Activated naive CD8-positive, alpha-beta T cell treated with anti-CD3 and anti-CD28 coated beads for 36 hours (primary cell): ENCODE data around the gene MYOG. TPM values are rescaled to one million over a fixed set of nuclear protein-coding genes. Genes with fewer than 3 reads are reported as not detected.

ENCODE experiments used
- DNase-seq: peaks from one replicate; pipeline ENCODE4 v3.0.0; 2021
- H3K27ac Mint-ChIP-seq: one replicate; pipeline ENCODE4 v1.8.0; 2022; ENCODE audit warnings: mild to moderate bottlenecking, moderate library complexity, mixed read lengths
- H3K27me3 Mint-ChIP-seq: one replicate; pipeline ENCODE4 v1.8.0; 2022; ENCODE audit warnings: mild to moderate bottlenecking, mixed read lengths
- H3K36me3 Mint-ChIP-seq: one replicate; pipeline ENCODE4 v1.8.0; 2021; ENCODE audit warnings: mild to moderate bottlenecking, mixed read lengths
- H3K4me1 Mint-ChIP-seq: one replicate; pipeline ENCODE4 v1.8.0; 2021; ENCODE audit warnings: mixed read lengths
- H3K4me3 Mint-ChIP-seq: one replicate; pipeline ENCODE4 v1.8.0; 2022; ENCODE audit warnings: mild to moderate bottlenecking, moderate library complexity, mixed read lengths
- H3K9me3 Mint-ChIP-seq: one replicate; pipeline ENCODE4 v1.8.0; 2022; ENCODE audit warnings: mixed read lengths
- total RNA-seq, 2 experiments: library from RNA; stranded (reverse); gene quantifications; one replicate each; pipeline ENCODE4 v1.2.3, GENCODE V29; 2021

The MYOG gene
- total RNA-seq, 2 experiments from 2014 or later, result not detected

DNA sequence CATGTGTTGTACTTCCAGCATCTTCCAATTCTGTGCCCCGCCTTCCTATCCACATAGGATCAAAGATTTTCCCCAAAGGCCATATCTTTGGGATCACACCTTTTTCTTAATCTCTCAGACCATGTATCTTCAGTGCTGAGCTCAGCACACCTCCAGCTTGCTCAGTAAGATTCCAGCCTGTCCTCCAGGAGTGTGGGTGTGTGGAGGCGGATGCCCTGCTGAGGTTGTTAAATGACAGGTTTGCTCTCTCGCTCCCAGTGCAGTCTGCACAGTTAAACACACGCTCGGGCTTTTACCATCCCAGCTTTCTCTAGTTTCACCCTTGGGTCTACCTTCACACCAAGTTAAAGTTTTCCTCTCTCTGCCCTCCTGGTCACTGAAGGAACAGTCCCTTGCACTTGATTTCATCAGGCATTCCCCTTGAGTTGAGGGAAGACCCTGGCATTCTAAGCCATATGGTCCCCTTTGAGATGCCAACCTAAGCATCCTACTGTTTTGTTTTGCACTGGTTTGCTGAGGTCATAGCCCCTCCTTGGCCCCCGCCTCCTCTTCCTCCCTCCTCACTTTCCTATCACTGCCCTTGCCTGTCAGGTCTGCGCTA, 13.7 kb downstream of the MYOG start:
- no peak for DNase-seq
- H3K4me1 Mint-ChIP-seq, result peaks cover 3% of the 10 kb centered on the region
- H3K27ac Mint-ChIP-seq, result no peak overlapping the region
- H3K27me3 Mint-ChIP-seq, result peaks cover 33% of the 10 kb centered on the region
- H3K4me3 Mint-ChIP-seq, result no peak overlapping the region
- peaks cover 15% of the 10 kb centered on the region for H3K36me3 Mint-ChIP-seq
- no peaks in the 10 kb centered on the region for H3K9me3 Mint-ChIP-seq

DNA sequence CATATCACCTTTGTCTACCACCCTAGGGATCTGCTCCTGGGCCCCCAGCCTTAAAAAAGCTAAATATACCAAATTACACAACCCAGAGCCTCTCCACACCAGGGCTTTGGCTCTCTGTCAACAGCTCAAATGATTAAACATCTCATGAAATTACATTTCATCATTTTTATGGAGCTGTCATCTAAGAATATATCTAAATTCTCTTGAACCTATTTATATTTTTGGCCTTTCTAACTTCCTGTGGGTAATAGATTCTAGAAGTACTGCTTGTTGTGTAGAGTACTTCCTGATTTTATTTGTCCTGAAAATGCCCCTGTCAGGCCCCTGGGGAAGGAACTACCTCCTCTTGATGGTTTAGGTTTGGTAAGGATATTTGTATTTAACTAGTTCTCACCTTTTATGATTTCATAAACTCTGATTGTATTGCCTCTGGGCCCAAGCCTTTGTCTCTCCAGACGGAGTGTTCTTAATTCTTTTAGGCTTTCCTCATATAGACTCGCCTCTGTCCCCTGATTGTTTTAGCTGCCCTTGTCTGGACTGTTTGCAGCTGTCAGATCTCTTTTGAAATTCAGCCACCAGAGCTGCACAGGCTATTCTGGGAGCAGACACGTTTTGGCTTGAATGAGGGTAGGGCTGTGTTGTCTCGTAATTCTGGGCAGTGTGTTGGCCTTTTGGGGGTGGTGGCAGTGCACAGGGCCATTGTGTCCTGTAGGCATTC, 16.6 kb downstream of the MYOG start:
- H3K36me3 Mint-ChIP-seq, result peaks cover 9% of the 10 kb centered on the region
- H3K4me3 Mint-ChIP-seq, result no peak overlapping the region
- no peaks in the 10 kb centered on the region for H3K9me3 Mint-ChIP-seq
- no peak overlapping the region for H3K27ac Mint-ChIP-seq
- DNase-seq, result no peak
- no peaks in the 10 kb centered on the region for H3K4me1 Mint-ChIP-seq
- H3K27me3 Mint-ChIP-seq, result peaks cover 14% of the 10 kb centered on the region

DNA sequence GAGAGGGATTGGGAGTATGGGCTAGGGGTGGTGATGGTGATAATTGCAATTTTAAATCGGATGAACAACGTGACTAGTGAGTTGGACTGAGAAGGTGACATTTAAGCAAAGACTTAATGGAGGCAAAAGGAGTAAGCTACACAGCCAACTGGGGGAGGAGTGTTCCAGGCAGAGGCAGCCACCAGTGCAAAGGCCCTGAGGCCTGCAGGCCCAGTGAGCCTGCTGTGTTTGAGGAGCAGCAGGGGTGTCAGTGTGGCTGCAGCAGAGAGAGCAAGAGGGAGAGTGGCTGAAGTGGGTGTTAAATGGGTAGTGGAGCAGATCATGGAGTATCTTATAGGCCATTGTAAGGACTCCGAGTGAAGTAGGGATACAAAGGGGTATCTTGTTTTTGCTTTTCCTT, 18.8 kb downstream of the MYOG start:
- no peaks in the 10 kb centered on the region for H3K4me1 Mint-ChIP-seq
- no peaks in the 10 kb centered on the region for H3K9me3 Mint-ChIP-seq
- H3K27ac Mint-ChIP-seq, result no peak overlapping the region
- H3K27me3 Mint-ChIP-seq, result no peaks in the 10 kb centered on the region
- peaks cover 8% of the 10 kb centered on the region for H3K36me3 Mint-ChIP-seq
- no peak overlapping the region for H3K4me3 Mint-ChIP-seq
- no peak for DNase-seq

- Mint-ChIP-seq H3K9me3 (no peaks in the 10 kb centered on the region), H3K36me3 (peaks cover 6% of the 10 kb centered on the region), H3K27me3 (no peaks in the 10 kb centered on the region), H3K4me1 (no peaks in the 10 kb centered on the region), H3K27ac (no peak overlapping the region), H3K4me3 (no peak overlapping the region)
- no peak for DNase-seq
Measured at GRCh38 chr1:203065986-203066385, 19.8 kb downstream of the MYOG start.

GRCh38 chr1:203065191-203065590, 20.6 kb downstream of the MYOG start:
- no peaks in the 10 kb centered on the region for H3K9me3 Mint-ChIP-seq

DNA sequence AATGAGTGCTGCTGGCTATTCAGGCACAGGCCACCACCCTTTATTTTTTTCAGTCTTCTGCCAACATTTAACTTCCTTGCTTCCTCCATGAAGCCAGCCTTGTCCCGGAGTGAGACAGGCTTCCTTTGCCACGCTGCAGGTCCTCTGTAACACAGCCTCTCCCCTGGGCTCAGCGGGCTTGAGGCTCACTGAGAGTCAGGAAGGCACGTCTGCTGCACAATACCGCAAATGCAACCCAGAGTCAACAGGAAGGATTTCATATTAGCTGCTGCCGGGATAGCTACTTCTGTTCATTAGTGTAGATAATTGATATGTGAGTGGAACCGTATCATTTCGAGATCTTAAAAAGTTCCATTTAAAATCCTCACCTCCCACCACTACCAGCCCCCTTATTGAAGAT, 22.5 kb downstream of the MYOG start:
- Mint-ChIP-seq H3K4me3 (no peak overlapping the region), H3K9me3 (no peaks in the 10 kb centered on the region), H3K27ac (no peak overlapping the region)

More at GRCh38 chr1:203065191-203065590, 20.6 kb downstream of the MYOG start:
- no peak overlapping the region for H3K4me3 Mint-ChIP-seq
- H3K36me3 Mint-ChIP-seq, result peaks cover 10% of the 10 kb centered on the region
- no peaks in the 10 kb centered on the region for H3K4me1 Mint-ChIP-seq
- H3K27ac Mint-ChIP-seq, result no peak overlapping the region
- H3K27me3 Mint-ChIP-seq, result no peaks in the 10 kb centered on the region
- no peak for DNase-seq

DNA sequence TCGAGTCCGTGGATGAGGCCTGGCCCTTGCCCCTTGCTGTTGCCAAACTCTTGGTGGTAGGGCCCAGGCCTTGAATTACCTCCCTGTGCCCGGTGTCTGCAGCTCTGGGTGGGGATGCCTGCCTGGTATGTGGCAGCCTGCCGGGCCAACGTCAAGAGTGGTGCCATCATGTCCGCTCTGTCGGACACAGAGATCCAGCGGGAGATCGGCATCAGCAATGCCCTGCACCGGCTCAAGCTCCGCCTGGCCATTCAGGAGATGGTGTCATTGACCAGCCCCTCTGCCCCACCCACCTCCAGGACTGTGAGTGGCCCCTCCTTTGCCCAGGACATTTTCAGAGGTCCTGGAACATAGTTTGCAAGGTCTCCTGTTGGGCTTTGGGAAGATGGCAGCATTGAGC, 25.7 kb downstream of the MYOG start:
- Mint-ChIP-seq H3K36me3 (peaks cover 14% of the 10 kb centered on the region), H3K27ac (no peak overlapping the region), H3K9me3 (no peaks in the 10 kb centered on the region), H3K4me1 (no peaks in the 10 kb centered on the region), H3K4me3 (no peak overlapping the region), H3K27me3 (peaks cover 5% of the 10 kb centered on the region)
- DNase-seq, result no peak

More for the DNA sequence above, 22.5 kb downstream of the MYOG start:
- Mint-ChIP-seq H3K4me1 (no peaks in the 10 kb centered on the region), H3K36me3 (peaks cover 13% of the 10 kb centered on the region), H3K27me3 (no peaks in the 10 kb centered on the region)
- no peak for DNase-seq

DNA sequence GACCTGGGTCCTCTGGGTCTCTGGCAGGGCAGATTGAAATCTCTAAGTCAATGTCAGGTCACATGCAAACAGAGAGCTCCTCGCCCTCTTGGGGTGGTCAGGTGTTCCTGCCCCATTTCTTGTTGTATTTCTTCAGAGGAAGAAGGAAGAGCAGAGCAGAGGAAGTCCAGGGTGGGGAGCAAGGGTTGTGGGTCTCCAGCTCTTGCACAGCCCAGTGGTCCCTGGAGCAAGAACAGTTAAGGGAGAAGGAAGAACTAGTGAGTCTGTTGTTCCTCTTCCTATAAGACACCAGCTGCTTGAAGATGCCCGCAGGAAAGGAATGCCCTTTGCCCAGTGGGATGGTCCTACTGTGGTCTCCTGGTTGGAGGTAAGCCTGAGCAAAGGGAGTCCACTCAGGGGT, 26.3 kb downstream of the MYOG start:
- H3K27me3 Mint-ChIP-seq, result peaks cover 5% of the 10 kb centered on the region
- H3K4me1 Mint-ChIP-seq, result no peaks in the 10 kb centered on the region
- H3K9me3 Mint-ChIP-seq, result no peaks in the 10 kb centered on the region
- no peak for DNase-seq
- H3K27ac Mint-ChIP-seq, result no peak overlapping the region
- H3K36me3 Mint-ChIP-seq, result peaks cover 14% of the 10 kb centered on the region
- H3K4me3 Mint-ChIP-seq, result no peak overlapping the region

DNA sequence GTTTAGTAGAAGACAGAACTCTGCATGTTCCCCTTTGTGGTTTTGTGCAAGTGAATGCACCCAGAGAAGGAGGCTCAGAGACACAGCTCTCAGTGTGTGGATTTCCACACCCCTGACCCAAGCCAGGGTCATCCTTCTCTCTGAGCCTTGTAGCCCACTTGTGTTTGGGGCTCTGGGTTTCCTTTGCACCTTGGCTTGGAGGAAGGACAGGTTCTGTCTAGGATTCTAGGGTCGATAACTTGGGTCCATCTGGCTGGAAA, 27.2 kb downstream of the MYOG start:
- Mint-ChIP-seq H3K4me1 (no peaks in the 10 kb centered on the region), H3K27me3 (peaks cover 5% of the 10 kb centered on the region), H3K9me3 (no peaks in the 10 kb centered on the region), H3K4me3 (no peak overlapping the region), H3K27ac (no peak overlapping the region), H3K36me3 (peaks cover 14% of the 10 kb centered on the region)
- DNase-seq, result no peak

DNA sequence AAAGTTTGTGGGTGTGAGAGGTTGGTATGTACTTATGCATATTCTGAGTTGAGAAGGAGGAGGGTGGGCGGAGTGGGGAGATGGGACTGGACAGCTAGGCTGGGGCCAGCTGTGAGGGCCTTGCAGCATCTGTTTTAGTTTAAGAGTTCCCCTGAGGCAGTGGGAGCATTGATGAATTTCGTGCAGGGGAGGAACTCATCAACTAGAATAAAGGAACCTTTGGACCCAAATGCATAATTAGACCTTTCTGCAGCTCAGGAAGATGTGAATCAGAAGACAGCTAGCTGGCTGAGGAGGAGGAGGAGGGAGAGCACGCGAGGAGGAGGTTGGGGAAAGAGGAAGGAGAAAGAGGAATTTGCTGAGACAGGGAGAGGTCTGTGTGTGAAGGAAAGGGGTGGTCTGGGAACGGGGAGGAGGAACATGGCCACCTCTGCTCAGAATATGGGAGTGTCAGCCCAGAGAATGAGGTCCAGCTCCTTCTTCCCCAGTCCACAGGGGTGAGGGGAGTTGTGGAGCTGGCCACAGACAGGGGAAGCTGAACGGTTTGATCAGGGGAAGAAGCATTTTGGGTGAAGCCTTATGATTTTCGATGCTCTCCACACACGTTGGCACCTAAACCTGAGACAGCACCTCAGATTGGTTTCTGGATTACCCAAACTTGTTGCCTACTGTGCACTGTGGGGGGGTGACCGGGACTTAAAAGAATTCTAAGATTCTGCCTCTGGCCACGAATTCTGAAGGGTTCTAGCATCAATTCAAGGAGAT, 27.7 kb downstream of the MYOG start:
- Mint-ChIP-seq H3K36me3 (peaks cover 14% of the 10 kb centered on the region), H3K27me3 (peaks cover 5% of the 10 kb centered on the region), H3K27ac (no peak overlapping the region), H3K4me1 (no peaks in the 10 kb centered on the region), H3K9me3 (no peaks in the 10 kb centered on the region), H3K4me3 (no peak overlapping the region)
- no peak for DNase-seq

GRCh38 chr1:203056516-203056915, 29.3 kb downstream of the MYOG start:
- Mint-ChIP-seq H3K4me1 (no peaks in the 10 kb centered on the region), H3K4me3 (no peak overlapping the region), H3K9me3 (no peaks in the 10 kb centered on the region), H3K27ac (no peak overlapping the region), H3K27me3 (peaks cover 5% of the 10 kb centered on the region), H3K36me3 (peaks cover 14% of the 10 kb centered on the region)
- no peak for DNase-seq

DNA sequence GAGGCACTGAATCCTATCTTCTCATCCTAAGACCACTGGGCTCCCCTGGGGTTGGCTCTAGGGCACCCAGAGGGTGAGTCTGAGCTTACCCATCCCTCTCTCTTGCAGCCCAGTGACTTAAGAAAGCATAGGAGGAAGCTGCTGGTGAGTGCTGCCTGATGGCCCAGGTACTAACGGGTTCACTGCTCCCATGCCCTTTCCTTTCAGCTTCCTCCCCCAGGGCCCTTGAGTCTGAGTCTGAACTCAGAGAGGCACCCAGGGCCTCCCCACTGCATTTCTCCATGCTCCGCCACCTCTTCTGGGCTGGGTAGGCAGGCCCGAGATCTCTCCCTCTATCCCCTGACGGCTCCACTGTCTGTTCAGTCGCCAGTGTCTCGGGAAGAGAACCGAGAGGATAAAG, 29.8 kb downstream of the MYOG start:
- Mint-ChIP-seq H3K4me3 (no peak overlapping the region), H3K4me1 (no peaks in the 10 kb centered on the region), H3K9me3 (no peaks in the 10 kb centered on the region), H3K27me3 (peaks cover 5% of the 10 kb centered on the region), H3K36me3 (peaks cover 14% of the 10 kb centered on the region), H3K27ac (no peak overlapping the region)
- DNase-seq, result no peak

DNA sequence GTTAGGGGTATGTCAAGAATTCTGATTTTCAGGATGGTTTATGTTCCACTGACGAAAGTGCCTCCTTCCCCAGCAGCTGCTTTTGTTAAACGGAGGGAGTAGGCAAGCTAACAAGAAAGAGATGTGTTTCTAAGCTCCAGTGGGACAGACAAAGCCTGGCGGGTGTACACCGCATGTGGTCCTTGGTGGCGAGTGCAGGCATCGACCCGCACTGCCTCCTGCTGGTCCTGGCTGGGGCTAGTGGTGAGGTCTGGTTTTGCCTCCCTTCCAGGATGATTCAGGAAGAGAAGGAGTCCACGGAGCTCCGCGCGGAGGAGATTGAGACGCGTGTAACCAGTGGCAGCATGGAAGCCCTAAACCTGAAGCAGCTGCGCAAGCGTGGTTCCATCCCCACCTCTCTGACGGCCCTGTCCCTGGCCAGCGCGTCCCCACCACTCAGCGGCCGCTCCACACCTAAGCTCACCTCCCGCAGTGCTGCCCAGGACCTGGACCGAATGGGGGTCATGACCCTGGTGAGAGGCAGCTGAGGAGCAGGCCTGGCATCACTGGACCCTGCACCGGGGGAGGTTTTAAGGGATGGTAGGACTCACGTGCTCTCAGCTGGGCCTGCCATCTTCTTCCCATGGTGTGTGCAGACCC, 30.5 kb downstream of the MYOG start:
- H3K4me3 Mint-ChIP-seq, result no peak overlapping the region
- no peaks in the 10 kb centered on the region for H3K9me3 Mint-ChIP-seq
- H3K4me1 Mint-ChIP-seq, result no peaks in the 10 kb centered on the region
- H3K27me3 Mint-ChIP-seq, result peaks cover 5% of the 10 kb centered on the region
- H3K27ac Mint-ChIP-seq, result no peak overlapping the region
- H3K36me3 Mint-ChIP-seq, result peaks cover 9% of the 10 kb centered on the region
- DNase-seq, result no peak

DNA sequence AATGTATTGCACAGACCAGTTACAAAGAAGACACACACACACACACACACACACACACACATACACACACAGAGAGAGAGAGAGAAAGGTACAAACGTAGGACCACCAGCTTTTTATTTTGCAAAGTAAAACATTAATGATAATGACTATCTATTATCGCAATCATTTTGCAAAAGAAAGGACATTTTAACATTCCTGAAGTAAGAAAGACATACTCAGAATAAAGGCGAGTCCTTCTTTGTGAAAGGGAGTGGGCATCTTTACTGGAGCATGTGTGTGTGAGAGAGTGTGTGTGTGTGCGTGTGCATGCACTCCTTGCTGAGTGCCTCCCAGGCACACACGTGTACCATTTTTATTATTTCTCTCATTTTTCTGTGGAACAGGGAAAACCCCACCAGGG, 31.2 kb downstream of the MYOG start:
- no peak for DNase-seq
- H3K4me3 Mint-ChIP-seq, result no peak overlapping the region
- H3K9me3 Mint-ChIP-seq, result no peaks in the 10 kb centered on the region
- H3K27ac Mint-ChIP-seq, result no peak overlapping the region
- peaks cover 6% of the 10 kb centered on the region for H3K36me3 Mint-ChIP-seq
- no peaks in the 10 kb centered on the region for H3K4me1 Mint-ChIP-seq
- H3K27me3 Mint-ChIP-seq, result peaks cover 5% of the 10 kb centered on the region

- no peaks in the 10 kb centered on the region for H3K9me3 Mint-ChIP-seq
- peaks cover 5% of the 10 kb centered on the region for H3K27me3 Mint-ChIP-seq
- no peaks in the 10 kb centered on the region for H3K4me1 Mint-ChIP-seq
- no peak for DNase-seq
- H3K27ac Mint-ChIP-seq, result no peak overlapping the region
- H3K36me3 Mint-ChIP-seq, result peaks cover 6% of the 10 kb centered on the region
- H3K4me3 Mint-ChIP-seq, result no peak overlapping the region
Measured at GRCh38 chr1:203054184-203054583, 31.6 kb downstream of the MYOG start.
